Chondrocyte (in vitro differentiated cells): ENCODE data around the gene INO80. TPM values are rescaled to one million over a fixed set of nuclear protein-coding genes. Genes with fewer than 3 reads are reported as not detected.

Experiments used
- DNase-seq: peaks from one replicate; pipeline ENCODE4 v3.0.0; 2021; ENCODE audit warnings: mixed read lengths, low spot score
- H3K27ac Mint-ChIP-seq: one replicate; pipeline ENCODE4 v1.8.0; 2021; ENCODE audit warnings: mild to moderate bottlenecking, moderate library complexity, mixed read lengths; ENCODE audit not compliant: unreplicated experiment
- H3K27me3 Mint-ChIP-seq: 2 replicates; pipeline ENCODE4 v1.8.0; 2021; ENCODE audit warnings: low read depth, mixed read lengths
- H3K36me3 Mint-ChIP-seq: 2 replicates; pipeline ENCODE4 v1.8.0; 2021; ENCODE audit warnings: low read depth, mixed read lengths
- H3K4me1 Mint-ChIP-seq: 2 replicates; pipeline ENCODE4 v1.8.0; 2021; ENCODE audit warnings: low read depth, mild to moderate bottlenecking, mixed read lengths
- H3K4me3 Mint-ChIP-seq: one replicate; pipeline ENCODE4 v1.8.0; 2021; ENCODE audit warnings: mild to moderate bottlenecking, moderate library complexity, mixed read lengths; ENCODE audit not compliant: unreplicated experiment
- H3K9me3 Mint-ChIP-seq: 2 replicates; pipeline ENCODE4 v1.8.0; 2021; ENCODE audit warnings: low read depth, mixed read lengths
- CTCF ChIP-seq: fragments of 200-600 bp; sonication (generic); IDR thresholded peaks from 2 replicates; pipeline ENCODE4 v1.5.0; 2021; ENCODE audit warnings: antibody characterized with exemption, mild to moderate bottlenecking, moderate library complexity
- total RNA-seq: library from RNA; stranded (reverse); gene quantifications from 3 replicates; pipeline ENCODE4 v1.2.1, GENCODE V29; 2021

INO80 gene
- total RNA-seq, 1 donor from 2014 or later = 16.6 TPM

GRCh38 chr15:40992241-40992741 is 123.8 kb downstream of the INO80 start:
- Mint-ChIP-seq H3K27ac (peak overlapping the region; percentile 70), H3K4me1 (peaks cover 31% of the 10 kb centered on the region), H3K27me3 (no peaks in the 10 kb centered on the region), H3K4me3 (no peak overlapping the region), H3K9me3 (no peaks in the 10 kb centered on the region), H3K36me3 (peaks cover 28% of the 10 kb centered on the region)
- TF ChIP-seq CTCF = no peak
- no peak for DNase-seq

GRCh38 chr15:40991355-40991754 is 124.7 kb downstream of the INO80 start:
- no peak for TF ChIP-seq CTCF
- H3K9me3 Mint-ChIP-seq = no peaks in the 10 kb centered on the region
- H3K4me3 Mint-ChIP-seq = no peak overlapping the region
- no peak overlapping the region for H3K27ac Mint-ChIP-seq
- no peaks in the 10 kb centered on the region for H3K27me3 Mint-ChIP-seq
- peaks cover 30% of the 10 kb centered on the region for H3K36me3 Mint-ChIP-seq
- peaks cover 36% of the 10 kb centered on the region for H3K4me1 Mint-ChIP-seq
- no peak for DNase-seq

GRCh38 chr15:40990789-40991188 is 125.3 kb downstream of the INO80 start:
- Mint-ChIP-seq H3K9me3 (no peaks in the 10 kb centered on the region), H3K27ac (no peak overlapping the region), H3K4me3 (no peak overlapping the region), H3K36me3 (peaks cover 28% of the 10 kb centered on the region), H3K4me1 (peaks cover 41% of the 10 kb centered on the region), H3K27me3 (no peaks in the 10 kb centered on the region)
- no peak for DNase-seq
- no peak for TF ChIP-seq CTCF

- Mint-ChIP-seq H3K27me3 (no peaks in the 10 kb centered on the region), H3K4me1 (peaks cover 48% of the 10 kb centered on the region), H3K27ac (peak overlapping the region; percentile 19), H3K9me3 (no peaks in the 10 kb centered on the region), H3K4me3 (no peak overlapping the region), H3K36me3 (peaks cover 24% of the 10 kb centered on the region)
- TF ChIP-seq CTCF = no peak
- no peak for DNase-seq
Observed at GRCh38 chr15:40990080-40990479, 126.0 kb downstream of the INO80 start.

- peaks cover 24% of the 10 kb centered on the region for H3K36me3 Mint-ChIP-seq
- H3K9me3 Mint-ChIP-seq = no peaks in the 10 kb centered on the region
- peaks cover 67% of the 10 kb centered on the region for H3K4me1 Mint-ChIP-seq
- DNase-seq = no peak
- H3K27me3 Mint-ChIP-seq = no peaks in the 10 kb centered on the region
- no peak overlapping the region for H3K4me3 Mint-ChIP-seq
- H3K27ac Mint-ChIP-seq = no peak overlapping the region
- no peak for TF ChIP-seq CTCF
Observed at GRCh38 chr15:40988156-40988555, 127.9 kb downstream of the INO80 start.
